ENCODE data around the gene PCDH9. TPM values are rescaled to one million over a fixed set of nuclear protein-coding genes. Genes with fewer than 3 reads are reported as not detected.

PCDH9 gene
- total RNA-seq, 1 donor from 2014 or later: 29.7 TPM

GRCh38 chr13:66640231-66640630 lies 589.9 kb downstream of the PCDH9 start:
- Mint-ChIP-seq H3K4me3 (no peak overlapping the region), H3K27me3 (ENCODE audit: low read depth) (no peaks in the 10 kb centered on the region), H3K36me3 (no peaks in the 10 kb centered on the region), H3K9me3 (no peaks in the 10 kb centered on the region), H3K27ac (no peak overlapping the region), H3K4me1 (peaks cover 13% of the 10 kb centered on the region)
- DNase-seq (ENCODE audit: low spot score in 2 of 2, unreplicated experiment in 2 of 2): no peak
- no peak for TF ChIP-seq CTCF (IDR thresholded peaks at IDR 0.05; ENCODE audit: unreplicated experiment)

GRCh38 chr13:66639044-66639443 lies 591.1 kb downstream of the PCDH9 start:
- Mint-ChIP-seq H3K27ac (no peak overlapping the region), H3K4me1 (peaks cover 13% of the 10 kb centered on the region), H3K27me3 (ENCODE audit: low read depth) (no peaks in the 10 kb centered on the region), H3K36me3 (no peaks in the 10 kb centered on the region), H3K9me3 (no peaks in the 10 kb centered on the region), H3K4me3 (no peak overlapping the region)
- TF ChIP-seq CTCF (IDR thresholded peaks at IDR 0.05; ENCODE audit: unreplicated experiment): no peak
- no peak for DNase-seq (ENCODE audit: low spot score in 2 of 2, unreplicated experiment in 2 of 2)

GRCh38 chr13:66635526-66635925 lies 594.6 kb downstream of the PCDH9 start:
- Mint-ChIP-seq H3K4me3 (no peak overlapping the region), H3K36me3 (no peaks in the 10 kb centered on the region), H3K4me1 (peaks cover 13% of the 10 kb centered on the region), H3K27me3 (ENCODE audit: low read depth) (no peaks in the 10 kb centered on the region), H3K9me3 (no peaks in the 10 kb centered on the region), H3K27ac (no peak overlapping the region)
- DNase-seq (ENCODE audit: low spot score in 2 of 2, unreplicated experiment in 2 of 2): no peak
- no peak for TF ChIP-seq CTCF (IDR thresholded peaks at IDR 0.05; ENCODE audit: unreplicated experiment)

- no peaks in the 10 kb centered on the region for H3K27me3 Mint-ChIP-seq (ENCODE audit: low read depth)
- H3K9me3 Mint-ChIP-seq: peaks cover 4% of the 10 kb centered on the region
- DNase-seq (ENCODE audit: low spot score in 2 of 2, unreplicated experiment in 2 of 2): no peak
- no peak overlapping the region for H3K4me3 Mint-ChIP-seq
- H3K27ac Mint-ChIP-seq: no peak overlapping the region
- H3K36me3 Mint-ChIP-seq: peaks cover 5% of the 10 kb centered on the region
- peaks cover 9% of the 10 kb centered on the region for H3K4me1 Mint-ChIP-seq
- no peak for TF ChIP-seq CTCF (IDR thresholded peaks at IDR 0.05; ENCODE audit: unreplicated experiment)
Measured at GRCh38 chr13:66634384-66634783, 595.8 kb downstream of the PCDH9 start.

- TF ChIP-seq CTCF (IDR thresholded peaks at IDR 0.05; ENCODE audit: unreplicated experiment): no peak
- Mint-ChIP-seq H3K27me3 (ENCODE audit: low read depth) (no peaks in the 10 kb centered on the region), H3K9me3 (peaks cover 15% of the 10 kb centered on the region), H3K4me1 (no peaks in the 10 kb centered on the region), H3K36me3 (peaks cover 5% of the 10 kb centered on the region), H3K27ac (no peak overlapping the region), H3K4me3 (no peak overlapping the region)
- no peak for DNase-seq (ENCODE audit: low spot score in 2 of 2, unreplicated experiment in 2 of 2)
Measured at GRCh38 chr13:66627512-66627911, 602.6 kb downstream of the PCDH9 start.

GRCh38 chr13:66624302-66624701 lies 605.8 kb downstream of the PCDH9 start:
- Mint-ChIP-seq H3K9me3 (peaks cover 15% of the 10 kb centered on the region), H3K4me1 (no peaks in the 10 kb centered on the region), H3K27me3 (ENCODE audit: low read depth) (no peaks in the 10 kb centered on the region), H3K27ac (no peak overlapping the region), H3K36me3 (no peaks in the 10 kb centered on the region), H3K4me3 (no peak overlapping the region)
- TF ChIP-seq CTCF (IDR thresholded peaks at IDR 0.05; ENCODE audit: unreplicated experiment): no peak
- no peak for DNase-seq (ENCODE audit: low spot score in 2 of 2, unreplicated experiment in 2 of 2)
